Breast epithelium (tissue), 3 donors: ENCODE data around the gene PUS3.

Experiments
- CTCF ChIP-seq, 3 donors: fragments of 450-650 bp; IDR thresholded peaks; one replicate each; pipeline ENCODE4 v1.5.1; 2016 to 2017; ENCODE audit warnings: antibody characterized with exemption in 3 of 3, mild to moderate bottlenecking in 3 of 3, moderate library complexity in 3 of 3
- POLR2A ChIP-seq: fragments of 450-650 bp; IDR thresholded peaks from one replicate; pipeline ENCODE4 v1.6.1; 2016; ENCODE audit warnings: antibody characterized with exemption, mild to moderate bottlenecking, moderate library complexity
- POLR2AphosphoS5 ChIP-seq, 3 donors: sonication (generic); formaldehyde crosslinking; IDR thresholded peaks; one replicate each; pipeline ENCODE4 v1.6.1; 2017; ENCODE audit warnings: antibody characterized with exemption in 3 of 3

- TF ChIP-seq CTCF (IDR thresholded peaks at IDR 0.05): no peak
- TF ChIP-seq POLR2A: no peak
- TF ChIP-seq POLR2AphosphoS5 (IDR thresholded peaks at IDR 0.05): no peak
Measured at GRCh38 chr11:125944350-125945010, 41.5 kb upstream of the PUS3 start.
